ENCODE results near the gene SLC6A19.

SLC6A19 gene

GRCh38 chr5:1195916-1196315, 5.5 kb upstream of the SLC6A19 start:
- H3K4me3 ChIP-seq (replicated peaks; ENCODE audit: low read depth, low read length): no peak overlapping the region
- DNase-seq (ENCODE audit: extremely low read depth, low read depth): no peak
- TF ChIP-seq, protein P1, sequence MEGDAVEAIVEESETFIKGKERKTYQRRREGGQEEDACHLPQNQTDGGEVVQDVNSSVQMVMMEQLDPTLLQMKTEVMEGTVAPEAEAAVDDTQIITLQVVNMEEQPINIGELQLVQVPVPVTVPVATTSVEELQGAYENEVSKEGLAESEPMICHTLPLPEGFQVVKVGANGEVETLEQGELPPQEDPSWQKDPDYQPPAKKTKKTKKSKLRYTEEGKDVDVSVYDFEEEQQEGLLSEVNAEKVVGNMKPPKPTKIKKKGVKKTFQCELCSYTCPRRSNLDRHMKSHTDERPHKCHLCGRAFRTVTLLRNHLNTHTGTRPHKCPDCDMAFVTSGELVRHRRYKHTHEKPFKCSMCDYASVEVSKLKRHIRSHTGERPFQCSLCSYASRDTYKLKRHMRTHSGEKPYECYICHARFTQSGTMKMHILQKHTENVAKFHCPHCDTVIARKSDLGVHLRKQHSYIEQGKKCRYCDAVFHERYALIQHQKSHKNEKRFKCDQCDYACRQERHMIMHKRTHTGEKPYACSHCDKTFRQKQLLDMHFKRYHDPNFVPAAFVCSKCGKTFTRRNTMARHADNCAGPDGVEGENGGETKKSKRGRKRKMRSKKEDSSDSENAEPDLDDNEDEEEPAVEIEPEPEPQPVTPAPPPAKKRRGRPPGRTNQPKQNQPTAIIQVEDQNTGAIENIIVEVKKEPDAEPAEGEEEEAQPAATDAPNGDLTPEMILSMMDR (IDR thresholded peaks at IDR 0.05; ENCODE audit: low read depth, low read length, missing control alignments): no peak

GRCh38 chr5:1196562-1196961, 4.8 kb upstream of the SLC6A19 start:
- H3K4me3 ChIP-seq (replicated peaks; ENCODE audit: low read depth, low read length): no peak overlapping the region
- DNase-seq (ENCODE audit: extremely low read depth, low read depth): no peak
- TF ChIP-seq, protein P1 (IDR thresholded peaks at IDR 0.05; ENCODE audit: low read depth, low read length, missing control alignments): no peak

- TF ChIP-seq, protein P1 (IDR thresholded peaks at IDR 0.05; ENCODE audit: low read depth, low read length, missing control alignments): no peak
- no peak overlapping the region for H3K4me3 ChIP-seq (replicated peaks; ENCODE audit: low read depth, low read length)
- no peak for DNase-seq (ENCODE audit: extremely low read depth, low read depth)
Measured at GRCh38 chr5:1197876-1198666, 3.3 kb upstream of the SLC6A19 start.

- H3K4me3 ChIP-seq (replicated peaks; ENCODE audit: low read depth, low read length): no peak overlapping the region
- TF ChIP-seq, protein P1 (IDR thresholded peaks at IDR 0.05; ENCODE audit: low read depth, low read length, missing control alignments): no peak
- no peak for DNase-seq (ENCODE audit: extremely low read depth, low read depth)
Measured at GRCh38 chr5:1199340-1199648, 2.1 kb upstream of the SLC6A19 start.

DNA sequence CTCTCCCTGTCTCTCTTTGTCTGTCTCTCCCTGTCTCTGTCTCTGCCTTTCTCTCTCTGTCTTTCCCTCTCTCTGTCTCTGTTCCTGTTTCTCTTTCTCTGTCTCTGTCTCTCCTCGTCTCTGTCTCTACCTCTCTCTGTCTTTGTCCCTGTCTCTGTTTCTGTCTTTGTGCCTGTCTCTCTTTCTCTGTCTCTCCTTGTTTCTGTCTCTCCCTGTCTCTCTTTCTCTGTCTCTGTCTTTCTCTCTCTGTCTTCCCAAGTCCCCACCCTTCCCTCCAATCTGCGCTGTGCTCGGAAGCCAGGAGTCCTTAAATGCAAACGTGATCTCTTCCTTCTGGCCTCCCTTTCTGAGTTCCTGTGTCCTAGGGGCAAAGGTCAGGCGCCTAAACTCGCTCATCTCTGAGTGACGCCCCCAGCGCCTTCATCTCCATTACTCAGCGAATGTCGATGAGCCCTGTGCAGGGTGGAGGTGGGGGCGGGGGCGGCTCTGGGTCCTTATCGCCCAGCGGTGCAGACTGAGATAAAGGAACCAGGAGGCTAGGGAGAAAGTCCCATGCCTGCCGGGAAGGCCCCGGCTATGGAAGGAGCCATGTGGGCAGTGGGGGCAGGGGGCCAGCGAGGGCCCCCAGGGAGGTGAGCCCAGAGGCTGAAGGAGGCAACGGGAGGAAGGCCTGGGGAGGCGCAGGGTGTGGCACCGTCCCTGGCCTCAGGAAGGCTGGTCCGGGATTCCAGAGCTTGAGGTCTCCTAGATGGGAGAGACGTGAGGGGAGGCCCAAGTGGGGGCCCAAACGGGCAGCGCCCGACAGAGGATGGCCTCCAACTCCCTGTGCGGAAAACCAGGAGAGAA, 1.5 kb upstream of the SLC6A19 start:
- DNase-seq (ENCODE audit: extremely low read depth, low read depth): no peak
- TF ChIP-seq, protein P1 (IDR thresholded peaks at IDR 0.05; ENCODE audit: low read depth, low read length, missing control alignments): no peak
- no peak overlapping the region for H3K4me3 ChIP-seq (replicated peaks; ENCODE audit: low read depth, low read length)

DNA sequence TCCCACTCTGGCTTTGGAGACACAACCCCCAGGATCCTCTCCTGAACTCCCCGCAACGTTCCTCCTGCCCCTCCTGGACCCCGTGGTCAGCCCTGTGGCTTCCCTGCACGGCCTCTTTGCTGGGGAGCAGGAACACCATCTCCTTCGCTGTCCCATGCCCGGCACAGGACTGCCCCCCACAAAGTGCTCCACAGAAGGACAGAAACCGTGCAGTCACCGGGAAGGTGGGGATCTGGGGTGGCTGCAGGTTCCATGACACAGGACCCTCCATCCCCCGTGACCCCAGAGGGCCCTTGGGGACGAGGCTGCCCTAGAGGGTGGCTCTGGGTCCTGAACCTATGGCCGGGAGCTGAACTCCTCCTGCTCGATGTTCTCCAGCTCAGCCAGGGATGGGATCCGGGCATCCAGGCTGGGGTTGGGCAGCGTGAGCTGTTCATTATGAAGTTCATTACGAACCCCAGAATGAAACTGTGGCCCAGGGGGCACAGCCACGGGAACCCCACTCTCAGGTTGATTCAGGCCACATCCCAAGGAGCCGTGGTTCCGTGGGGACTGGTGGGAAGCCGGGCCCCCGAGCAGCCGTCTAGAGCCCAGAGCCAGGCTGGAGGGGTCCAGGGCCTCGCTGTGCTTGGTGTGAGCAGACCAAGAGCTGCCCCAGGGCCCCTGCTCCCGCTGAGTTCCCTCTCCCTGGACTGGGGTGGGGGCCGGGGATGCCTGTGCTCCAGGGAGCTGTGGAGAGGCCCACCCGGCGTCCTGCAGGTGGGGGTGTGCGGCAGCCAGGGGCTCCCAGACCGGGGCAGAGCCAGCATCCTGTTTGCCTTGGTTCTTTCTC, 684 bp upstream of the SLC6A19 start:
- H3K4me3 ChIP-seq (replicated peaks; ENCODE audit: low read depth, low read length): no peak overlapping the region
- DNase-seq (ENCODE audit: extremely low read depth, low read depth): no peak
- TF ChIP-seq, protein P1 (IDR thresholded peaks at IDR 0.05; ENCODE audit: low read depth, low read length, missing control alignments): no peak

Data from HFF-Myc (cell line).